ENCODE data around the gene MEF2D.

The MEF2D gene

DNA sequence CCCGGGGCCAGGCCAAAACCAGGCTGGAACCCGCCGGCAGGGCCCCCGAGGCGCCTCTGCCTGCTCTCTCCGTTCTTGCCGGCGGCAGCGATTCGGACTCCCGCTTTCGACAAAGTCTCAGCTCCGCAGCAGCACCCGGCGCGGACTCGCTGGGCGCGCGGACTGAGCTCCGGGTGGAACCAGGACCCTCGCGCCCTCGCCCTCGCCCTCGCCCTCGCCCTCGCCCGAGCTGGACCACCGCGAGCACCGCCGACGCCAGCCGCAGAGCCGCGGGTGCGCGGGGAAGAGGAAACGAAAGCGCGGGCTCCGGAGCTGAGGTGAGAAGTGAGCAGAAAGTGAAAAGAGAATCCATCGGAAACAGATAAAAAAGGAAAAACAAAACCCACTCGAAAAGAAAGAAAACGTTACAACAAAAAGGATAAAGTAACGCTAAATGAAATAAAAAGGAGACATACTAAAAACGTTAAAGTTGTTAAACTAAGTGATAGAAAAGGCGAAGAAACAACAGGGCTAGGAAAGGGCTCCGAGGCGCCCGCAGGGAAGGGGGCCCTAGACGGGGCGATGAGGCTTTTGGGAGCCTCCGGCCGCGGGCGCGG lies 64.9 kb downstream of the MEF2D start:
- Histone ChIP-seq H3K9ac (ENCODE audit: low read depth, low read length) (no peak overlapping the region; the same call in 1 of the 2 replicates), H3K4me1 (ENCODE audit: insufficient read depth, low read length) (peaks cover 33% of the 10 kb centered on the region), H3K36me3 (ENCODE audit: insufficient read depth, low read length) (no peaks in the 10 kb centered on the region), H3K9me3 (ENCODE audit: control insufficient read depth, insufficient read depth, low read length) (peaks cover 3% of the 10 kb centered on the region; the same call in 1 of the 2 replicates)

DNA sequence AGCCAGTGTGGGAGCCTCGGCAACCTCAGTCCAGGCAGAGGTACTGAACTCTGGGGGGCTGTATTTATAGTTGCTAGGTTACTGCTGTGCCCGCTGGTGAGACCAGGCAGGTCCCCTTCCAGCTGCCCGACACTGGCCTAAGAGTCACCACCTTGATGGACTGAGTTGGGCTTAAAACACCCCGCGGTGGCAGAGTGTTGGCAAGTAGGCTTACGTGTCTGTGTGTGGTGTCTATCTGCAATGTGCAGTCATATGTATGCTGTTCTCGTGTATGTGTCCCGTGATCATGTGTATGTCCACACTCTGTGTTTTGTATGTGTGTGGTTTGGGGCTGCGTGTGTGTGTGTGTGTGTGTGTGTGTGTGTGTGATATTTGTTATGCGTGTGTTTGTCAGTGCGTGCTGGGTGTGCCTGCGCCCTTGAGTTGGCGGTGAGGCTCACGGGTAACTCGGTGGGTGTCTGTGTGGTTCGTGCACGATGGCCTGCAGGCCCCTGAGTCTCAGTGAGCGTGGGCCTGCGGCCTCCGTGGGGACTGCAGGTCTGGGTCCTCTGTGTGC lies 65.5 kb downstream of the MEF2D start:
- H3K4me1 ChIP-seq (ENCODE audit: insufficient read depth, low read length), result peaks cover 38% of the 10 kb centered on the region
- H3K9ac ChIP-seq (ENCODE audit: low read depth, low read length), result no peak overlapping the region
- no peaks in the 10 kb centered on the region for H3K36me3 ChIP-seq (ENCODE audit: insufficient read depth, low read length)
- peaks cover 3% of the 10 kb centered on the region; the same call in 1 of the 2 replicates for H3K9me3 ChIP-seq (ENCODE audit: control insufficient read depth, insufficient read depth, low read length)

DNA sequence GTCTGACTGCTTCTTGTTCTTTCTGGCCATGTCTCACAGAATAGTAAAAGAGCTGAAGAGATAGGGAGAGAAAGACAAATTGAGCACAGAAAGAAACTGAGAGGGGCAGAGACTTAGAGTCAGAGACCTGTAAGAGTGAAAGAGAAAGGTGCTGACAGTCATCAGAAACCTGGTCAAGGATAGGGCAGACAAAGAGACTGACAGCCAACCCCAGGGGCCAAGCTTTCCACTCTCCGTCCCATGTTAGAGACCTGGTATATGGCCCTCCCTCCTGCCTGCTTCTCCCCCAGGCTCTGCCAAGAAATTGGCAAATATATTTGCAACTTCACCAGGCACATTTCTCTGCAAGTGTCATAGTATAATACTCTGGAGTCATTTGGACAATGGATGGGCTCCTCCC lies 67.0 kb downstream of the MEF2D start:
- Histone ChIP-seq H3K36me3 (ENCODE audit: insufficient read depth, low read length) (no peaks in the 10 kb centered on the region), H3K9me3 (ENCODE audit: control insufficient read depth, insufficient read depth, low read length) (peaks cover 3% of the 10 kb centered on the region; the same call in 1 of the 2 replicates), H3K4me1 (ENCODE audit: insufficient read depth, low read length) (peaks cover 39% of the 10 kb centered on the region), H3K9ac (ENCODE audit: low read depth, low read length) (no peak overlapping the region)

DNA sequence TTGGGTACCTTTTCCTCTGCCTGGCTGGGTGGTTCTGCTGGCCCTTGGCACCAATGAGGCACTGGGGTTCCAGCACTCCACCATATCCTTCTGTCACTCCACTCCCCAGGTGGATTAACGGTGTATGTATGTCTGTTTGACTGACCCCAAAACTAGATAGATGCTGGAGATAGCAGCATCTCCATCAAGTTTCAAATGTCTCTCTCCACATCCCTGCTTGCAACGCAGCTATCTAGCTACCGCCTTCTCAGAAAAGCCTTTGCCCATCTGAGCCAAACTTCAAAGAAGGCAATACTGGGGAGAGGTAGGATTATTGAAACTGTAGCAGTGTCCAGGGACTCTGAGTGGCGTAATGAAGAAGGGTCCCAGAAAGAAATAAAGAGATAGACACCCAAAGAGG lies 67.5 kb downstream of the MEF2D start:
- Histone ChIP-seq H3K4me1 (ENCODE audit: insufficient read depth, low read length) (peaks cover 39% of the 10 kb centered on the region), H3K9me3 (ENCODE audit: control insufficient read depth, insufficient read depth, low read length) (peaks cover 3% of the 10 kb centered on the region; the same call in 1 of the 2 replicates), H3K36me3 (ENCODE audit: insufficient read depth, low read length) (no peaks in the 10 kb centered on the region), H3K9ac (ENCODE audit: low read depth, low read length) (no peak overlapping the region)

- Histone ChIP-seq H3K4me1 (ENCODE audit: insufficient read depth, low read length) (peaks cover 39% of the 10 kb centered on the region), H3K9ac (ENCODE audit: low read depth, low read length) (no peak overlapping the region), H3K9me3 (ENCODE audit: control insufficient read depth, insufficient read depth, low read length) (peaks cover 3% of the 10 kb centered on the region; the same call in 1 of the 2 replicates), H3K36me3 (ENCODE audit: insufficient read depth, low read length) (no peaks in the 10 kb centered on the region)
Observed at GRCh38 chr1:156432669-156433018, 67.9 kb downstream of the MEF2D start.

DNA sequence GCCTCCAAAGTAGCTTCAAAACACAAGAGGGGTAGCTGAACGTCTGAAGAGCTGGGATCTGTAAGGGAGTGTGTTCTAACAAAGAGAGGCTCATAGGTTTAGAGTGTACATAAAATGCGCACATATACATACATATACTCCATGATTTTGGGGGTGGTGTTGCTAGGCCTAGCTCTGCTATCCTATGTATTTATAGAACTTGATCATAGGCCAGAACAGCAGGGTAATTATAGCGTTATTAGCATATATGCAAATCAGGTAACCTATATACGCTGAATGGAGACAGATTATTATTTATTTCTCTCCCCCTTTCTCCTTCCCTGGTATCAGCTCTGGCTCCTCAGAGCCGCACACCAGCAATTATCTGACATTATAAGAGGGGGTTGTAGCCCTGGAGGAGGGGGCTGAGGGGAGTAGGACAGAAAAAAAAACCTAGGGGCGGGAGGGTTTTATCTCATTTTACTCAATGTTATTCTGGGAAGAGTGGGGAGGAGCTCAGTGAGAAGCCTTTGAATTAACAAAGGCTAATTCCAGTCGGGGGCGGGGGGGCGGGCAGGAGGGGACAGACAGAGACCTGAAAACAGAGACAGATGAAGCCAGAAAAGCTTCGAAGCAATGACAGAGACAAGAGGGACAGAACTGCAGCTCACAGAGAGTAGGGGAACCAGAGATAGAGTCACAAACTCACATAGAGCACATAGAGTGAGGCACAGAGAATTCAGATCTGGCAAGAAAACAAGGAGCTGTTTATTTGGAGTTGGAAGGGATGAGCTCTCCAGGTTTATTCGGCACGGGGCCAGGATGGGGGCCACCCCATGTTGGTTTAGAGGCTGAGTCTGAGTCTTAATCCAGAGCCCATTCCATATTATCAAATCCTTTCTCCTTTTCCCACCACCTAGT lies 68.6 kb downstream of the MEF2D start:
- Histone ChIP-seq H3K4me1 (ENCODE audit: insufficient read depth, low read length) (peaks cover 39% of the 10 kb centered on the region), H3K9me3 (ENCODE audit: control insufficient read depth, insufficient read depth, low read length) (peaks cover 3% of the 10 kb centered on the region; the same call in 1 of the 2 replicates), H3K36me3 (ENCODE audit: insufficient read depth, low read length) (no peaks in the 10 kb centered on the region), H3K9ac (ENCODE audit: low read depth, low read length) (no peak overlapping the region)

- Histone ChIP-seq H3K9ac (ENCODE audit: low read depth, low read length) (no peak overlapping the region), H3K36me3 (ENCODE audit: insufficient read depth, low read length) (no peaks in the 10 kb centered on the region), H3K9me3 (ENCODE audit: control insufficient read depth, insufficient read depth, low read length) (peaks cover 3% of the 10 kb centered on the region; the same call in 1 of the 2 replicates), H3K4me1 (ENCODE audit: insufficient read depth, low read length) (peaks cover 39% of the 10 kb centered on the region)
Observed at GRCh38 chr1:156431366-156431765, 69.2 kb downstream of the MEF2D start.

GRCh38 chr1:156430866-156431265 lies 69.7 kb downstream of the MEF2D start:
- H3K9me3 ChIP-seq (ENCODE audit: control insufficient read depth, insufficient read depth, low read length), result peaks cover 3% of the 10 kb centered on the region; the same call in 1 of the 2 replicates
- no peak overlapping the region for H3K9ac ChIP-seq (ENCODE audit: low read depth, low read length)
- peaks cover 39% of the 10 kb centered on the region for H3K4me1 ChIP-seq (ENCODE audit: insufficient read depth, low read length)
- no peaks in the 10 kb centered on the region for H3K36me3 ChIP-seq (ENCODE audit: insufficient read depth, low read length)

- Histone ChIP-seq H3K9me3 (ENCODE audit: control insufficient read depth, insufficient read depth, low read length) (peaks cover 3% of the 10 kb centered on the region; the same call in 1 of the 2 replicates), H3K4me1 (ENCODE audit: insufficient read depth, low read length) (peaks cover 39% of the 10 kb centered on the region), H3K36me3 (ENCODE audit: insufficient read depth, low read length) (no peaks in the 10 kb centered on the region), H3K9ac (ENCODE audit: low read depth, low read length) (no peak overlapping the region)
Observed at GRCh38 chr1:156430303-156430702, 70.3 kb downstream of the MEF2D start.

- Histone ChIP-seq H3K36me3 (ENCODE audit: insufficient read depth, low read length) (no peaks in the 10 kb centered on the region), H3K4me1 (ENCODE audit: insufficient read depth, low read length) (peaks cover 39% of the 10 kb centered on the region), H3K9me3 (ENCODE audit: control insufficient read depth, insufficient read depth, low read length) (peaks cover 1% of the 10 kb centered on the region; the same call in 1 of the 2 replicates), H3K9ac (ENCODE audit: low read depth, low read length) (no peak overlapping the region)
Observed at GRCh38 chr1:156429313-156430060, 71.1 kb downstream of the MEF2D start.

GRCh38 chr1:156428746-156429288 lies 71.8 kb downstream of the MEF2D start:
- Histone ChIP-seq H3K9me3 (ENCODE audit: control insufficient read depth, insufficient read depth, low read length) (no peaks in the 10 kb centered on the region), H3K9ac (ENCODE audit: low read depth, low read length) (no peak overlapping the region), H3K4me1 (ENCODE audit: insufficient read depth, low read length) (peaks cover 39% of the 10 kb centered on the region), H3K36me3 (ENCODE audit: insufficient read depth, low read length) (no peaks in the 10 kb centered on the region)

DNA sequence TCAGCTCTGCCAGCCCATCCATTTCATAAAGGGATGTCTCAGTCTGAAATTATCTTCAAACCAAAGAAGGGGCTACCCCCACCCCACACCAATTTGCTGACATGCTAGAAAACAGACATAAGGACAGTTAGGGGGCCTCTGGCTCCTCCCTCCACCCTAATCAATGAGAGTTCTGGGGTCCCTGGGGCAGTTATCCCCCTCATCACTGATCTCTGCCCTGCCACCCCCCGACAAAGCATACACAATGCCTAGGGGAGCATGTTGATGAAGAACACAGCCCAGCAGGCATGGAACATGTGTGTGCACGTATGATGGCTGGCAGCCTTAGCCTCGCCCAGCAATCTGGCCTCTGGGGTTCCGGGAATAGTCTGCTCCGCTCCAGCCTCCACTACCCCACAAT lies 72.6 kb downstream of the MEF2D start:
- Histone ChIP-seq H3K4me1 (ENCODE audit: insufficient read depth, low read length) (peaks cover 35% of the 10 kb centered on the region), H3K9ac (ENCODE audit: low read depth, low read length) (no peak overlapping the region), H3K9me3 (ENCODE audit: control insufficient read depth, insufficient read depth, low read length) (no peaks in the 10 kb centered on the region), H3K36me3 (ENCODE audit: insufficient read depth, low read length) (no peaks in the 10 kb centered on the region)

- Histone ChIP-seq H3K9ac (ENCODE audit: low read depth, low read length) (no peak overlapping the region), H3K36me3 (ENCODE audit: insufficient read depth, low read length) (no peaks in the 10 kb centered on the region), H3K4me1 (ENCODE audit: insufficient read depth, low read length) (peaks cover 23% of the 10 kb centered on the region), H3K9me3 (ENCODE audit: control insufficient read depth, insufficient read depth, low read length) (no peaks in the 10 kb centered on the region)
Observed at GRCh38 chr1:156425943-156426342, 74.6 kb downstream of the MEF2D start.

Data from ES-I3 (cell line).